HAP-1 (cell line): ENCODE results near the gene SERPIND1.
"Not testable (repeated sequence)": the region's sequence is repeated elsewhere in the genome, so short reads cannot be mapped to it uniquely, and the experiment has no call there.

Experiments used
- DNase-seq, 2 experiments: peaks; one replicate each; pipeline ENCODE4 v3.0.0-alpha.2; 2016 to 2020; ENCODE audit warnings: low spot score in 2 of 2
- H3K27me3 ChIP-seq: fragments of 250-450 bp; sonication (Bioruptor Pico); 2 replicates; pipeline ENCODE4 v1.5.1; 2020; ENCODE audit warnings: low read depth, mild to moderate bottlenecking, moderate library complexity
- H3K36me3 ChIP-seq: fragments of 250-450 bp; sonication (Bioruptor Pico); replicated peaks from 2 replicates; pipeline ENCODE4 v1.5.1; 2020; ENCODE audit warnings: mild to moderate bottlenecking
- H3K4me1 ChIP-seq: fragments of 250-450 bp; sonication (Bioruptor Pico); 2 replicates; pipeline ENCODE4 v1.5.1; 2020; ENCODE audit warnings: mild to moderate bottlenecking
- H3K4me3 ChIP-seq: fragments of 250-450 bp; sonication (Bioruptor Pico); 2 replicates; pipeline ENCODE4 v1.5.1; 2020; ENCODE audit warnings: mild to moderate bottlenecking, moderate library complexity
- H3K9me3 ChIP-seq: fragments of 250-450 bp; sonication (Bioruptor Pico); 2 replicates; pipeline ENCODE4 v1.5.1; 2020; ENCODE audit warnings: mild to moderate bottlenecking, moderate library complexity
- in situ Hi-C: fragments of 300-500 bp; cut with MboI; formaldehyde crosslinking; loops from 3 replicates; pipeline ENCODE4 v1.14.3; 2020; ENCODE audit warnings: low sequenced_read_pairs, inconsistent platforms, mixed read lengths

The SERPIND1 gene

DNA sequence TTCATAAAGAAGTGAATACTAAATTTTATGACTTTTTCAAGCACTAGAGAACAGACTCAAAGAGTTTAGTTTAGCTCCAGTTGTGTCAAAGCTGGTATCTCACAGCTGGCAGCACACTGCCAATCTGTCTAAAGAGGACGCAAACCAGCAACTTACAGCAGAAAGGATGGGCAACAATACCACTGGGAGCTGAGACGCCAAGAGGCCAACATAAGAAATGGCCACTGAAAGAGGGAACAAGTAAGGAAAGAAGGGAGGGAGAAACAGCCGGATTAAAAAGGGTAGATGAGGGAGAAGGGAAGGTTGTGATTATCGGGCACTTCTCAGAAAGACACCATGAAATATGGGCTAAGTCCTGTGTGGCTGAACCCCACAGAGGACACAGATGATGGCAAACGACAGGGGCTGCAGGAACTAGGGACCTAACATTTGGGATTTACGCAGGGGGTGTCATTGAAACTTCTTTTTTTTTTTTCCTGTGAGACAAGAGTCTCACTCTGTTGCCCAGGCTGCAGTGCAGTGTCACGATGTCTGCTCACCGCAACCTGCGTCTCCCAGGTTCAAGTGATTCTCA is 41.7 kb downstream of the SERPIND1 start:
- peaks cover 20% of the 10 kb centered on the region for H3K36me3 ChIP-seq
- no peaks in the 10 kb centered on the region for H3K9me3 ChIP-seq
- H3K4me3 ChIP-seq: no peak overlapping the region
- no peak for DNase-seq
- no peaks in the 10 kb centered on the region for H3K27me3 ChIP-seq
- H3K4me1 ChIP-seq: no peaks in the 10 kb centered on the region
- in situ Hi-C loops: no loop called here

DNA sequence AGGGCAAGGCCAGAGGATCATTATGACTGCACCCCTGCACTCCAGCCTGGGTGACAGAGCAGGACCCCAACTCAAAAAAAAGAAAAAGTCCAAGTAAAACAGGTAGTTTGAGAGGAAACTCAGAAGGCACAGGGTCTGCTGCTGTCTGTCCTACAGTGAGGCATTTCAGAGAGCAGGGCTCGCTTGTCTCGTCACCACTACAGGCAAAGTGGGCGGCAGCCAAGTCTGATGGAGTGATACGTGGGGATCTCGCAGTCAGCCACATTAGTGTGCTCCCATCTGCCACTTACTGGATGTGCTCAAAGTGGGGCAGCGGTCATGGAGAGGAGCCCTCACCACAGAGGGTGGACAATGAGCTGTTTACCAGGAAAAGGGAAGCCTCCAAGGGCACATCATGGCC is 42.6 kb downstream of the SERPIND1 start:
- H3K36me3 ChIP-seq: peaks cover 20% of the 10 kb centered on the region
- DNase-seq: no peak
- H3K27me3 ChIP-seq: no peaks in the 10 kb centered on the region
- in situ Hi-C loops: no loop called here
- H3K9me3 ChIP-seq: no peaks in the 10 kb centered on the region
- no peak overlapping the region for H3K4me3 ChIP-seq
- H3K4me1 ChIP-seq: peaks cover 9% of the 10 kb centered on the region

DNA sequence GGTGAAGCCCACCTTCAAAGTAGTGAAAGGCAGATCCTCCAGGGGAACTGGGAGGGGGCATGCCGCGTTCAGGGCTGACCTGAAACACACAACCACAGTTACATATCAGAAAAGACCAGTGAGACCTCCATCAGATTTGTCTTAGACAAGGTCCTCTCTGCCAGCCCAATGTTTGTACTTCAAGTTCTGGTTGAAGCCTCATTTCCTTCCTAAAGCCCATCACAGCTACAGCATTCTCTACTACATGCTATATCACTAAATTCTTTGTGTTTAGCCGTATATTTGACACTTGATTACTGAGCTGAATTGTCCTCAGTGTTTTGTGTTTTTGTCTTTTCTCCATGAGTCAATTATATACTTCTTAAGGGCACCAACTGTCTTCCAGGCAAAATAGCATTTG is 44.6 kb downstream of the SERPIND1 start:
- no peaks in the 10 kb centered on the region for H3K9me3 ChIP-seq
- H3K36me3 ChIP-seq: peaks cover 19% of the 10 kb centered on the region
- no peak overlapping the region for H3K4me3 ChIP-seq
- no peak for DNase-seq
- H3K4me1 ChIP-seq: peaks cover 9% of the 10 kb centered on the region
- in situ Hi-C loops: no loop called here
- no peaks in the 10 kb centered on the region for H3K27me3 ChIP-seq

DNA sequence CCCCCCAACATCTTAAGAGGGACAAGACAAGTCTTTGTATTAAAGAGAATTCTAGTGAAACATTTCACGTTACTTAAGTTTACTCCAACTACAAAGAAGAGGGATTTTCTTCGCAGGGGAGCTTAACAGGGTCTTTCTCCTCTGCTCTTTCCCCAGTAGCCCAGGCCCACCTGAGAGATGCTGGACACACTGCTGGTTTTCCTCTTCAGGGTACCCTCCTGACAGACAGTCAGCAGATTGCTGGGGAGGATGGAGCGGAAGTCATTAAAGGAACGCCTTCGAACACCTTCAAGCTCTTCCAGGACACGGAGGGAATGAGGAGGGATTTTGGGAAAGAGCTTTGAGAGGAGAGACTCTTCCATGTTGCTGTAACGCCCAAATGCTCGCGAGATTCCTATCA is 45.6 kb downstream of the SERPIND1 start:
- in situ Hi-C loops: no loop called here
- H3K4me3 ChIP-seq: no peak overlapping the region
- DNase-seq: no peak
- H3K4me1 ChIP-seq: peaks cover 9% of the 10 kb centered on the region
- H3K27me3 ChIP-seq: no peaks in the 10 kb centered on the region
- peaks cover 19% of the 10 kb centered on the region for H3K36me3 ChIP-seq
- no peaks in the 10 kb centered on the region for H3K9me3 ChIP-seq

DNA sequence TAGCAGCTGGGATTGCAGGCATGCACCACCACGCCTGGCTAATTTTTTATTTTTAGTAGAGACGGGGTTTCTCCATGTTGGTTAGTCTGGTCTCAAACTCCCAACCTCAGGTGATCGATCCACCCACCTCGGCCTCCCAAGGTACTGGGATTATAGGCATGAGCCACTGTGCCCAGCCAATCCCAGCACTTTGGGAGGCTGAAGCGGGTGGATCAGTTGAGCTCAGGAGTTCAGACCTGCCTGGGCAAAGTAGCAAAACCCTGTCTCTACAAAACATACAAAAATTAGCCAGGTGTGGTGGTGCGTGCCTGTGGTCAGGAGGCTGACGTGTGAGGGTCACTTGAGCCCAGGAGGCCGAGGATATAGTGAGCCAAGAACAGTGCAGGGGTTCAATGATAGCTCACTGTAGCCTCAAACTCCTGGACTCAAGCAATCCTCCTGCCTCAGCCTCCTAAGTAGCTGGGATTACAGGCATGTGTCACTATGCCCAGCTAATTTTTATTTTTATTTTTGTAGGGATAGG is 47.9 kb downstream of the SERPIND1 start:
- H3K4me3 ChIP-seq, H3K27me3 ChIP-seq, DNase-seq, in situ Hi-C loops, H3K4me1 ChIP-seq, H3K9me3 ChIP-seq: not testable (repeated sequence)
- peaks cover 16% of the 10 kb centered on the region for H3K36me3 ChIP-seq

DNA sequence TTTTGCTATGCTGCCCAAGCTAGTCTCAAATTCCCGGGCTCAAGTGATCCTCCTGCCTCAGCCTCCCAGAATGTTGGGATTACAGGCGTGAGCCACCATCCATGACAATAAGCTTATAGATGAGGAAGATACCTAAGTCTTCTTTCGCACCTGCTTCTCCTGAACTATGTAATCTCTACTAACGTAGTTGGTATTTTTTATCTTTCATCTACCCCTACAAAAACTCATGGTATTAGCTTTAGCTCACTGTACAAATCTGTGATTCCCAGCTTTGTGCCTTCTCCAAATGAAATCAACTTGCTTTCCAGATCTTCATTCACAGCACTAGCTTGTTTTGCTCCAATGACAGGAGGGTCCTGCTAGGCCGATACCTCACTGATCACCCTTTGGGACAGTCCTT is 48.3 kb downstream of the SERPIND1 start:
- 0 out of 2 replicates have a peak, but pooled peaks cover 6% of the 10 kb centered on the region for H3K9me3 ChIP-seq
- in situ Hi-C loops: no loop called here
- no peak for DNase-seq
- peaks cover 9% of the 10 kb centered on the region for H3K4me1 ChIP-seq
- no peak overlapping the region for H3K4me3 ChIP-seq
- H3K36me3 ChIP-seq: peaks cover 12% of the 10 kb centered on the region
- H3K27me3 ChIP-seq: no peaks in the 10 kb centered on the region

DNA sequence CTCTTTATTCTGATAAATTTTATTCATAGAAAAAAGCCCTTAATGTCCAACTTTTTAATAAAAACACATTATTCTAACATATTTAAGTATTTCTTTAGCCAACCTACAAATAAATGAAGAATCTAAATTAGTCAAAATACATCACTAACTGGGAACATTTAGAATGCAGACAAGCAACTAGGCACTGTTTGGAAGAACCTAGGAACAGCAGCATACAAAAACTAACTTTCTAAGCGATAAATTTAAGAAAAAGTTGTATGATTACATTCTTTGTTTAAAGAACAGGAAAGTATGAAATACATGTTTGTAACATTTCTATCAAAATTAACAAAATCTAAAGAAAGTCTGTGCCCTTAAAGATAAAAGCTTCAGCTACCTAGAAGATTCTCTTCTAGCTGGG is 49.4 kb downstream of the SERPIND1 start:
- in situ Hi-C loops: no loop called here
- H3K36me3 ChIP-seq: peaks cover 10% of the 10 kb centered on the region
- no peaks in the 10 kb centered on the region for H3K27me3 ChIP-seq
- no peak overlapping the region for H3K4me3 ChIP-seq
- no peak for DNase-seq
- H3K9me3 ChIP-seq: 0 out of 2 replicates have a peak, but pooled peaks cover 9% of the 10 kb centered on the region
- H3K4me1 ChIP-seq: peaks cover 9% of the 10 kb centered on the region

DNA sequence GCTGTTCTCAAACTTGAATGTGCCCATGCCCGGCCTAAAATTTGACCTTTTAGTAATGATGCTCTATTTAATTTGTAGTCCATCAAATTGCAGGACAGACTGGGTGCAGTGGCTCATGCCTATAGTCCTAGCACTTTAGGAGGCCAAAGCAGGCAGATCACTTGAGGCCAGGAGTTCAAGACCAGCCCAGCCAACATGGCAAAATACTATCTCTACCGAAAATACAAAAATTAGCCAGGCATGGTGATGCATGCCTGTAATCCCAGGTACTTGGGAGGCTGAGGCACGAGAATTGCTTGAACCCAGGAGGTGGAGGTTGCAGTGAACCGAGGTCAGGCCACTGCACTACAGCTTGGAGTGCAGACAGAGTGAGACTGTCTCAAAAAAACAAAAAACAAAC is 51.3 kb downstream of the SERPIND1 start:
- in situ Hi-C loops, H3K36me3 ChIP-seq, H3K9me3 ChIP-seq: not testable (repeated sequence)

DNA sequence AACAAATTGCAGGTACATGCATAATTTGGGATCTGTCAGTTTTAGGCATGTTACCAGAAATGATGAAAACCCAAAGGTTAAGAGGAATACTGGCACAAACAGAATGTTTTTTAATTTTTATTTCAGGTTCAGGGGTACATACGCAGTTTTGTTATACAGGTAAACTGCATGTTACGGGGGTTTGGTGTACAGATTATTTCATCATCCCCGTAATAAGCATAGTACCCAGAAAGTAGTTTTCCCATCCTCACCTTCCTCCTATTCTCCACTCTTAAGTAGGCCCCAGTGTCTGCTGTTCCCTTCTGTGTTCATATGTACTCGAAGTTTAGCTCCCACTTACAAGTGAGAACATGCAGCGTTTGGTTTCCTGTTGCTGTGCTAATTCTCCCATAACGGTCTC is 51.7 kb downstream of the SERPIND1 start:
- H3K27me3 ChIP-seq: no peaks in the 10 kb centered on the region
- no peak overlapping the region for H3K4me3 ChIP-seq
- H3K36me3 ChIP-seq: peaks cover 8% of the 10 kb centered on the region
- DNase-seq: no peak
- H3K4me1 ChIP-seq: peaks cover 9% of the 10 kb centered on the region
- 0 out of 2 replicates have a peak, but pooled peaks cover 9% of the 10 kb centered on the region for H3K9me3 ChIP-seq
- in situ Hi-C loops: no loop called here

More for the DNA sequence above, 51.3 kb downstream of the SERPIND1 start:
- DNase-seq, H3K4me3 ChIP-seq, H3K27me3 ChIP-seq, H3K4me1 ChIP-seq: not testable (repeated sequence)

DNA sequence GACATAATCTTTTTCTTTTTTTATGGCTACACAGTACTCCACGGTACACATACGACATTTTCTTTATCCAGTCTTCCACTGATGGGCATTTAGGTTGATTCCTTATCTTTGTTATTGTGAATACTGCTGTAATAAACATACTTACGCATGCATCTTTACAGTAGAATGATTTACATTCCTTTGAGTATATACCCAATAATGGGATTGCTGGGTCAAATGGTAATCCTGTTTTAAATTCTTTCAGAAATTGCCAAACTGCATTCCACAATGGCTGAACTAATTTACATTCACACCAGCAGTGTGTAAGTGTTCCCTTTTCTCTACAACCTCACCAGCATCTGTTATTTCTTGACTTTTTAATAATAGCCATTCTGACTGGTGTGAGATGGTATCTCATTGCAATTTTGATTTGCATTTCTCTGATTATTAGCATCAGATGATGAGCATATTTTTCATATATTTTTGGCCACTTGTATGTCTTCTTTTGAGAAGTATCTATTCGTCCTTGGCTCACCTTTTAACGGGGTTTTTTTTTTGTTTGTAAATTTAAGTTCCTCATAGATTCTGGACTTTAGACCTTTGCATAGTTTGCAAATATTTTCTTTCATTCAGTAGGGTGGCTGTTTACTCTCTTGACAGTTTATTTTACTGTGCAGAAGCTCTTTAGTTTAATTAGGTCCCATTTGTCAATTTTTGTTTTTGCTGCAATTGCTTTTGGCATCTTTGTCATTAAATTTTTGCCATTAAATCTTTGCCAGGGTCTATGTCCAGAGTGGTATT is 52.6 kb downstream of the SERPIND1 start:
- in situ Hi-C loops, H3K9me3 ChIP-seq, H3K4me3 ChIP-seq, H3K27me3 ChIP-seq, H3K4me1 ChIP-seq: not testable (repeated sequence)
- peak in 1 of 2 experiments; percentile 42 for DNase-seq
- H3K36me3 ChIP-seq: peaks cover 12% of the 10 kb centered on the region

DNA sequence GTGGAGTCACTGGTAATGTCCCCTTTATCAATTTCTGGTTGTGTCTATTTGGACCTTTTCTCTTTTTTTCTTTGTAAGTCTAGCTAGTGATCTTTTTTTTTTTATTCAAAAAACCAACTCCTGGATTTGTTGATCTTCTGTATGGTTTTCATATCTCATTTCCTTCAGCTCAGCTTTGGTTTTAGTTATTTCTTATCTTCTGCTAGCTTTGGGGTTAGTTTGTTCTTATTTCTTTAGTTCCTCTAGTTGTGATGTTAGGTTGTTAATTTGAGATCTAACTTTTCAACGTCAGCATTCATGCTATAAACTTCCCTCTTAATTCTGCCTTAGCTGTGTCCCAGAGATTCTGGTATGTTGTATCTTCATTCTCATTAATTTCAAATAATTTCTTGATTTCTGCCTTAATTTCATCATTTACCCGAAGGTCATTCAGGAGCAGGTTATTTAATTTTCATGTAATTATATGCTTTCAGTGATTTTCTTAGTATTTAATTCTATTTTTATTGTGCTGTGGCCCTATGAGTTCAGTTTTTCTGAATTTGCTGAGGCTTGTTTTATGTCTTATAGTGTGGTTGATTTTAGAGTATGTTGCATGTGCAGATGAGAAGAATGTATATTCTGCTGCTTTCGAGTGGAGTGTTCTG is 55.7 kb downstream of the SERPIND1 start:
- peaks cover 25% of the 10 kb centered on the region for H3K36me3 ChIP-seq
- in situ Hi-C loops: no loop called here
- 0 out of 2 replicates have a peak, but pooled peaks cover 9% of the 10 kb centered on the region for H3K9me3 ChIP-seq

DNA sequence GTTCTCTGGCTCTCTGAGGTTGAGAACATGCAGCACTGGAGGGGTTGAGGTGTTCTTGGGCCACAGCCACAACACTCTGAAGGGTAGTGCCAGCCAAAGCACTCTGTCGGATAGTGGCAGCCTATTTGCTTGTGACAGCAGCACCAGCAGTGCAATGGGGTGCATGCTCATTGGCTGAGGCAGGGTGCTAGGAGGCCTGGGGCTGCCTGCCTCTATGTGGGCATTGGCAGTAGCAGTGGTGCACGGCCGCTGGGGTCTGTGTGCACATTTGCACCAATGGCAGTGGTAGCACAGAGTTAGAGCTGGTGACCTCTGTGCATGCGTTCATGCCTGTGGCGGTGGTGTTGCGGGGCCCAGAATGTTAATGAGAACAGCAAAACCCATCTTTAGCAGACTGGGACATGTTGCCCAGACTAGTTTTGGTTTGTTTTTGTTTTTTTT is 59.3 kb downstream of the SERPIND1 start:
- no peaks in the 10 kb centered on the region for H3K4me1 ChIP-seq
- 0 out of 2 replicates have a peak, but pooled peaks cover under 1% of the 10 kb centered on the region for H3K9me3 ChIP-seq
- DNase-seq: no peak
- in situ Hi-C loops: no loop called here
- H3K27me3 ChIP-seq: no peaks in the 10 kb centered on the region
- peaks cover 25% of the 10 kb centered on the region for H3K36me3 ChIP-seq
- H3K4me3 ChIP-seq: no peak overlapping the region

More for the DNA sequence above, 55.7 kb downstream of the SERPIND1 start:
- DNase-seq: no peak
- no peak overlapping the region for H3K4me3 ChIP-seq
- H3K4me1 ChIP-seq: no peaks in the 10 kb centered on the region; the same call in 1 of the 2 replicates
- H3K27me3 ChIP-seq: no peaks in the 10 kb centered on the region

DNA sequence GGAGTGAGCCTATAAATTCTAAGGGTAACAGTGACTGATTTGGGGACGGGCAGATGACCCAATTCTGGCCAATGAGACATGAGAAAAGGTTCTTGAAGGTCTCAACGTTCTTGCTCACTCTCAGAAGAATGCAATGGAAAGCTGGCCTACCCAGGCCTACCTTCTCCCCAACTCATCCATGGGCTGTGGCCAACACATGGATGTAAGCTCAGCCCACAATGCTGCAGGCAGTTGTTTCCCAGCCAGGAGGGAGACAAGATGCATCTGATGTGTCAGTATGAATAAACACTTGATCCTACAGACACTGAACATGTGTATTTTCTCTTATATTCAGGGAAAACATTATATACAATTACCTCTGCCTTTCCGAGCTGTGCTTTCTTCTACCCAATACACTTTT is 60.3 kb downstream of the SERPIND1 start:
- Histone ChIP-seq H3K4me1 (no peaks in the 10 kb centered on the region), H3K4me3 (no peak overlapping the region), H3K36me3 (peaks cover 25% of the 10 kb centered on the region), H3K9me3 (no peaks in the 10 kb centered on the region), H3K27me3 (no peaks in the 10 kb centered on the region)
- in situ Hi-C loops: no loop called here
- no peak for DNase-seq

DNA sequence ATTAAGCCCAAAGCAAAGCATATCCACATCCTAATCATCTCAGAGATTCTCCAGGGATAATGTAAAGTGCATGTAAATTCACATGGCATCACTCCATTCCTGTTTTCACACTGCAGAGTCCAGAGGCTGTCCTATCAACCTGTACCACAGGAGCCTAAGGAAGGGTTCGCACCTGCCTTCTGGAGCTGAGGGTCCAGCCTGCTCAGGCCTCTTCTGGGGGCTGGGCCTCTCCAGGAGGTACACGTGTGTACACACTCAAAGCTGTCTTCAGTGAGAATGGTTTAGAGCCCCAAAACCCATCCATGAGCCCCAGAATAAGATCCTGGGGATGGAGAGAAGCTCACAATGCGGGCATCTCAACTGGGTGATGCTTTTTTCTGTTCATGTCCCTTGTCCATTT is 60.8 kb downstream of the SERPIND1 start:
- peaks cover 25% of the 10 kb centered on the region for H3K36me3 ChIP-seq
- H3K4me1 ChIP-seq: no peaks in the 10 kb centered on the region
- no peaks in the 10 kb centered on the region for H3K9me3 ChIP-seq
- H3K4me3 ChIP-seq: no peak overlapping the region
- H3K27me3 ChIP-seq: no peaks in the 10 kb centered on the region
- no peak for DNase-seq
- in situ Hi-C loops: no loop called here
